ENCODE results near the gene DSC3. TPM values are rescaled to one million over a fixed set of nuclear protein-coding genes. Genes with fewer than 3 reads are reported as not detected.
A peak's percentile ranks its signal among the peaks of the same experiment; 100 is the strongest.

Gene DSC3
- 29.1 to 32.6 TPM (median 30.9 TPM) in 3 replicates for total RNA-seq

- Mint-ChIP-seq H3K36me3 (no peaks in the 10 kb centered on the region), H3K27me3 (ENCODE audit: low read depth) (peaks cover 29% of the 10 kb centered on the region), H3K27ac (peak within 1 kb of the TSS; percentile 98), H3K9me3 (no peaks in the 10 kb centered on the region), H3K4me1 (peaks cover 66% of the 10 kb centered on the region), H3K4me3 (peak within 1 kb of the TSS; percentile 95)
- DNase-seq (ENCODE audit: low spot score in 2 of 2, unreplicated experiment in 2 of 2), result peak; percentile 34 to 69
- no peak for TF ChIP-seq CTCF (IDR thresholded peaks at IDR 0.05; ENCODE audit: unreplicated experiment)
These were observed at the start of gene DSC3 for GRCh38 chr18:31042406-31043181. Gene DSC3, minus strand, starts transcription at chr18:31042742. Its CDS starts 82 bp downstream, at chr18:31042660.

- no peak for DNase-seq (ENCODE audit: low spot score in 2 of 2, unreplicated experiment in 2 of 2)
- Mint-ChIP-seq H3K4me3 (no peak overlapping the region), H3K9me3 (no peaks in the 10 kb centered on the region), H3K27me3 (ENCODE audit: low read depth) (no peaks in the 10 kb centered on the region), H3K36me3 (peaks cover 46% of the 10 kb centered on the region), H3K4me1 (peaks cover 5% of the 10 kb centered on the region), H3K27ac (no peak overlapping the region)
- TF ChIP-seq CTCF (IDR thresholded peaks at IDR 0.05; ENCODE audit: unreplicated experiment), result no peak
These were observed 48.8 kb upstream of the DSC3 start for GRCh38 chr18:31091350-31091749.

GRCh38 chr18:31088532-31088931 lies 46.0 kb upstream of the DSC3 start:
- TF ChIP-seq CTCF (IDR thresholded peaks at IDR 0.05; ENCODE audit: unreplicated experiment), result no peak
- H3K36me3 Mint-ChIP-seq, result peaks cover 48% of the 10 kb centered on the region
- no peak overlapping the region for H3K4me3 Mint-ChIP-seq
- no peak overlapping the region for H3K27ac Mint-ChIP-seq
- no peaks in the 10 kb centered on the region for H3K27me3 Mint-ChIP-seq (ENCODE audit: low read depth)
- no peak for DNase-seq (ENCODE audit: low spot score in 2 of 2, unreplicated experiment in 2 of 2)
- no peaks in the 10 kb centered on the region for H3K4me1 Mint-ChIP-seq
- H3K9me3 Mint-ChIP-seq, result no peaks in the 10 kb centered on the region

- no peak for DNase-seq (ENCODE audit: low spot score in 2 of 2, unreplicated experiment in 2 of 2)
- Mint-ChIP-seq H3K4me3 (no peak overlapping the region), H3K9me3 (peaks cover 19% of the 10 kb centered on the region), H3K27ac (no peak overlapping the region), H3K4me1 (peaks cover 1% of the 10 kb centered on the region), H3K36me3 (peaks cover 51% of the 10 kb centered on the region), H3K27me3 (ENCODE audit: low read depth) (no peaks in the 10 kb centered on the region)
- TF ChIP-seq CTCF (IDR thresholded peaks at IDR 0.05; ENCODE audit: unreplicated experiment), result no peak
These were observed 37.4 kb upstream of the DSC3 start for GRCh38 chr18:31079973-31080372.

GRCh38 chr18:31077878-31078277 lies 35.3 kb upstream of the DSC3 start:
- Mint-ChIP-seq H3K27ac (no peak overlapping the region), H3K4me1 (peaks cover 1% of the 10 kb centered on the region), H3K27me3 (ENCODE audit: low read depth) (no peaks in the 10 kb centered on the region), H3K4me3 (no peak overlapping the region), H3K9me3 (peaks cover 19% of the 10 kb centered on the region), H3K36me3 (peaks cover 68% of the 10 kb centered on the region)
- DNase-seq (ENCODE audit: low spot score in 2 of 2, unreplicated experiment in 2 of 2), result no peak
- no peak for TF ChIP-seq CTCF (IDR thresholded peaks at IDR 0.05; ENCODE audit: unreplicated experiment)
